ENCODE measurements around the gene NADK2. TPM values are rescaled to one million over a fixed set of nuclear protein-coding genes. Genes with fewer than 3 reads are reported as not detected.

NADK2 gene
- total RNA-seq, 1 donor from 2014 or later, result 37.8 TPM

- no peak for TF ChIP-seq CTCF (IDR thresholded peaks at IDR 0.05)
- Mint-ChIP-seq H3K4me1 (ENCODE audit: low read depth) (peaks cover 69% of the 10 kb centered on the region), H3K36me3 (ENCODE audit: low read depth) (peaks cover 13% of the 10 kb centered on the region), H3K9me3 (ENCODE audit: low read depth) (no peaks in the 10 kb centered on the region), H3K4me3 (ENCODE audit: unreplicated experiment) (peak overlapping the region; percentile 43), H3K27ac (ENCODE audit: unreplicated experiment) (peak overlapping the region; percentile 97), H3K27me3 (ENCODE audit: low read depth) (no peaks in the 10 kb centered on the region)
- DNase-seq (ENCODE audit: low spot score), result no peak
These were observed 85.6 kb downstream of the NADK2 start for GRCh38 chr5:36156121-36156601.

GRCh38 chr5:36155291-36155690, 86.4 kb downstream of the NADK2 start:
- no peak for DNase-seq (ENCODE audit: low spot score)
- Mint-ChIP-seq H3K4me3 (ENCODE audit: unreplicated experiment) (no peak overlapping the region), H3K27me3 (ENCODE audit: low read depth) (no peaks in the 10 kb centered on the region), H3K9me3 (ENCODE audit: low read depth) (no peaks in the 10 kb centered on the region), H3K27ac (ENCODE audit: unreplicated experiment) (peak overlapping the region; percentile 97), H3K4me1 (ENCODE audit: low read depth) (peaks cover 76% of the 10 kb centered on the region), H3K36me3 (ENCODE audit: low read depth) (peaks cover 13% of the 10 kb centered on the region)
- TF ChIP-seq CTCF (IDR thresholded peaks at IDR 0.05), result no peak

GRCh38 chr5:36153726-36154125, 88.0 kb downstream of the NADK2 start:
- TF ChIP-seq CTCF (IDR thresholded peaks at IDR 0.05), result no peak
- H3K9me3 Mint-ChIP-seq (ENCODE audit: low read depth), result no peaks in the 10 kb centered on the region
- H3K36me3 Mint-ChIP-seq (ENCODE audit: low read depth), result peaks cover 9% of the 10 kb centered on the region
- no peaks in the 10 kb centered on the region for H3K27me3 Mint-ChIP-seq (ENCODE audit: low read depth)
- H3K4me1 Mint-ChIP-seq (ENCODE audit: low read depth), result peaks cover 72% of the 10 kb centered on the region
- H3K4me3 Mint-ChIP-seq (ENCODE audit: unreplicated experiment), result peak overlapping the region; percentile 89
- H3K27ac Mint-ChIP-seq (ENCODE audit: unreplicated experiment), result peak overlapping the region; percentile 90
- DNase-seq (ENCODE audit: low spot score), result no peak

- Mint-ChIP-seq H3K9me3 (ENCODE audit: low read depth) (no peaks in the 10 kb centered on the region), H3K36me3 (ENCODE audit: low read depth) (peaks cover 7% of the 10 kb centered on the region), H3K4me1 (ENCODE audit: low read depth) (peaks cover 68% of the 10 kb centered on the region), H3K27ac (ENCODE audit: unreplicated experiment) (peak overlapping the region; percentile 90), H3K27me3 (ENCODE audit: low read depth) (no peaks in the 10 kb centered on the region), H3K4me3 (ENCODE audit: unreplicated experiment) (peak overlapping the region; percentile 89)
- no peak for DNase-seq (ENCODE audit: low spot score)
- no peak for TF ChIP-seq CTCF (IDR thresholded peaks at IDR 0.05)
These were observed 88.4 kb downstream of the NADK2 start for GRCh38 chr5:36153298-36153677.

GRCh38 chr5:36152324-36153297, 89.1 kb downstream of the NADK2 start:
- H3K36me3 Mint-ChIP-seq (ENCODE audit: low read depth), result peaks cover 6% of the 10 kb centered on the region
- H3K27me3 Mint-ChIP-seq (ENCODE audit: low read depth), result no peaks in the 10 kb centered on the region
- no peaks in the 10 kb centered on the region for H3K9me3 Mint-ChIP-seq (ENCODE audit: low read depth)
- no peak for DNase-seq (ENCODE audit: low spot score)
- peaks cover 61% of the 10 kb centered on the region for H3K4me1 Mint-ChIP-seq (ENCODE audit: low read depth)
- H3K4me3 Mint-ChIP-seq (ENCODE audit: unreplicated experiment), result peak overlapping the region; percentile 89
- no peak for TF ChIP-seq CTCF (IDR thresholded peaks at IDR 0.05)
- peak overlapping the region; percentile 90 for H3K27ac Mint-ChIP-seq (ENCODE audit: unreplicated experiment)
